Measurements from ENCODE around the gene CCNY. TPM values are rescaled to one million over a fixed set of nuclear protein-coding genes. Genes with fewer than 3 reads are reported as not detected.

Gene CCNY
- total and polyA plus RNA-seq, 12 donors: 26.0 to 99.4 (median 88.9) TPM

DNA sequence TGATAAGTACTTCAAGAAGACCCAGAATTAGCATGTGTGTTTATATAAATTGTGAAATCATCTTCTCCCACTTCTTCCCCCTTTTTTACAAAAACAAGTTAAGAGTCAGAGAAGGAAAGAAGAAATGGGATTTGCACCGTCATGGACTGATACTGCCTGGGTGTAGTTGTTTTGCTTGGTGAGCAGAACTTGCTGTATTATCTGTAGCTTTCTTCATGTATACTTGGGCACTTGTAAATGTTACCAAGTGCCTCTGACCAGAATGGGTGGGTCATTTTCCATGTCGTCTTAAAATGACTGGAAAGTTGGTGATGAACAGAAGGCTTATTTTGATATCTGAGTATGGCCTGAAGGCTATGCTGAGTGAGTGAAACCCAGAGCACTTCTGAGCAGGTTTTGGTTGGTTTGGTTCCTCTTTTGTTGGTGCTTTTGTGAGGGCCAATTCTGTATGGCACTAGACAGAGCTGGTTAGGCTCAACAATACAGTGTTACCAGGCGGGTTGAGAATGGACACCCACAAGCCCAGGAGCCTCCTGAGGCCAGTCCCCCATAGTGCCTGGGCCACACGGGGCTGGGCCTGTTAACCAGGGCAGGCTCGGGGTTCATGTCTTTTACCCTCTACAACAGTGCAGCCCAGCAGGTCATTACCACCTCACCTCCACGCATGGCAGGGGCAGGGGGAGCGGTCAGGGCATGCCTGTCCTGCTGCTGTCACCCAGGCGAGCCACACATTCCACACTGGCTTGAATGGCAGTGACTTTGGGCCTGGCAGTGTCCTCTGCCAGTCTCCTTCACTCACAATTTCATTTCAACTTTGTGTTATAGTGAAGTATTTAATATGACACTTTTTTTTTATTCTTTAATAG lies 115.1 kb downstream of the CCNY start:
- ATAC-seq (peak; percentile 36 to 71 (median 58)), DNase-seq (peak; percentile 46 to 54)
- Histone ChIP-seq H3K27ac (peak overlapping the region; percentile 31 to 95 (median 80)), H3K4me1 (peaks cover 47 to 100% (median 99%) of the 10 kb centered on the region in 9 donors), H3K27me3 (no peaks in the 10 kb centered on the region), H3K9me3 (no peaks in the 10 kb centered on the region), H3K36me3 (no peaks in the 10 kb centered on the region), H3K4me3 (peak overlapping the region in 1 of 10 donors; percentile 19)
- TF ChIP-seq, protein P1, sequence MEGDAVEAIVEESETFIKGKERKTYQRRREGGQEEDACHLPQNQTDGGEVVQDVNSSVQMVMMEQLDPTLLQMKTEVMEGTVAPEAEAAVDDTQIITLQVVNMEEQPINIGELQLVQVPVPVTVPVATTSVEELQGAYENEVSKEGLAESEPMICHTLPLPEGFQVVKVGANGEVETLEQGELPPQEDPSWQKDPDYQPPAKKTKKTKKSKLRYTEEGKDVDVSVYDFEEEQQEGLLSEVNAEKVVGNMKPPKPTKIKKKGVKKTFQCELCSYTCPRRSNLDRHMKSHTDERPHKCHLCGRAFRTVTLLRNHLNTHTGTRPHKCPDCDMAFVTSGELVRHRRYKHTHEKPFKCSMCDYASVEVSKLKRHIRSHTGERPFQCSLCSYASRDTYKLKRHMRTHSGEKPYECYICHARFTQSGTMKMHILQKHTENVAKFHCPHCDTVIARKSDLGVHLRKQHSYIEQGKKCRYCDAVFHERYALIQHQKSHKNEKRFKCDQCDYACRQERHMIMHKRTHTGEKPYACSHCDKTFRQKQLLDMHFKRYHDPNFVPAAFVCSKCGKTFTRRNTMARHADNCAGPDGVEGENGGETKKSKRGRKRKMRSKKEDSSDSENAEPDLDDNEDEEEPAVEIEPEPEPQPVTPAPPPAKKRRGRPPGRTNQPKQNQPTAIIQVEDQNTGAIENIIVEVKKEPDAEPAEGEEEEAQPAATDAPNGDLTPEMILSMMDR (IDR thresholded peaks at IDR 0.05): no peak
- 64 to 68% methylated on average over 8 of the region's 8 CpGs for WGBS, 2 donors
- intact Hi-C loops (cut with DNase I): loop anchor here in 1 of 10 donors (10.0 kb wide), 1 partner anchor 107 kb away; no protein-coding TSS in a partner anchor

GRCh38 chr10:35452171-35452570 lies 115.9 kb downstream of the CCNY start:
- no peak for ATAC-seq
- Histone ChIP-seq H3K36me3 (no peaks in the 10 kb centered on the region), H3K4me3 (no peak overlapping the region), H3K4me1 (peaks cover 47 to 100% (median 99%) of the 10 kb centered on the region in 9 donors), H3K9me3 (no peaks in the 10 kb centered on the region), H3K27ac (peak overlapping the region; percentile 31 to 95 (median 80)), H3K27me3 (no peaks in the 10 kb centered on the region)
- DNase-seq: no peak
- WGBS, 2 donors: 58 to 59% methylated on average over 1 of the region's 1 CpG
- TF ChIP-seq, protein P1 (IDR thresholded peaks at IDR 0.05): no peak
- intact Hi-C loops (cut with DNase I): loop anchor here in 1 of 10 donors (10.0 kb wide), 1 partner anchor 107 kb away; no protein-coding TSS in a partner anchor

DNA sequence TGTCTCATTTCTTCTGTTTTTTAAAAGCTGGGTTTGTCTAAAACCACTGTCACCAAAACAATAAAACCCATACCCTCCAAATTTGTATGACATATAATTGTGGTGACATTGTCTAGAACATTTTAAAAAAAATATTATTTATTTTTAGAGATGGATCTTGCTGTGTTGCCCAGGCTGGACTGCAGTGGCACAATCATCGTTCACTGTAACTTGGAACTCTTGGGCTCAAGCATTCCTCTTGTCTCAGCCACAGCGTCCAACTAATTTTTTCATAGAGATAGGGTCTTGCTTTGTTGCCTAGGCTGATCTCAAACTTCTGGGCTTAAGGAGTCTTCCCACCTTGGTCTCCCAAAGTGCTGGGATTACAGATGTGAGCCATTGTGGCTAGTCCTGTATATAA lies 116.5 kb downstream of the CCNY start:
- Histone ChIP-seq H3K27me3 (no peaks in the 10 kb centered on the region), H3K4me1 (peaks cover 43 to 100% (median 97%) of the 10 kb centered on the region in 9 donors), H3K36me3 (no peaks in the 10 kb centered on the region), H3K27ac (peak overlapping the region in 7 of 10 donors; percentile 74 to 95 (median 84)), H3K9me3 (no peaks in the 10 kb centered on the region), H3K4me3 (no peak overlapping the region)
- intact Hi-C loops (cut with DNase I): loop anchor here in 1 of 10 donors (10.0 kb wide), 1 partner anchor 108 kb away; no protein-coding TSS in a partner anchor
- TF ChIP-seq, protein P1 (IDR thresholded peaks at IDR 0.05): no peak
- ATAC-seq: no peak
- DNase-seq: no peak
- WGBS, 2 donors: 82 to 85% methylated on average over 2 of the region's 2 CpGs

GRCh38 chr10:35453855-35454532 lies 117.7 kb downstream of the CCNY start:
- ATAC-seq (peak in 7 of 8 donors; percentile 35 to 67 (median 47)), DNase-seq (no peak)
- WGBS, 2 donors: 55 to 68% methylated on average over 12 of the region's 12 CpGs
- Histone ChIP-seq H3K36me3 (no peaks in the 10 kb centered on the region), H3K4me1 (peaks cover 42 to 100% (median 97%) of the 10 kb centered on the region in 9 donors), H3K27me3 (no peaks in the 10 kb centered on the region), H3K9me3 (no peaks in the 10 kb centered on the region), H3K27ac (peak overlapping the region; percentile 27 to 95 (median 66)), H3K4me3 (peak overlapping the region in 4 of 10 donors; percentile 5 to 35 (median 16))
- intact Hi-C loops (cut with DNase I): loop anchor here in 1 of 10 donors (10.0 kb wide), 1 partner anchor 109 kb away; no protein-coding TSS in a partner anchor
- TF ChIP-seq, protein P1 (IDR thresholded peaks at IDR 0.05): no peak
